HG03460 (cell line): Measurements from ENCODE around the gene PKHD1.
"Not testable (repeated sequence)": the region's sequence is repeated elsewhere in the genome, so short reads cannot be mapped to it uniquely, and the experiment has no call there.

Experiments
- ATAC-seq: cut with Tn5 transposase; IDR thresholded peaks from one replicate; pipeline ENCODE4 v1.9.1; 2021; ENCODE audit not compliant: unreplicated experiment

Gene PKHD1

DNA sequence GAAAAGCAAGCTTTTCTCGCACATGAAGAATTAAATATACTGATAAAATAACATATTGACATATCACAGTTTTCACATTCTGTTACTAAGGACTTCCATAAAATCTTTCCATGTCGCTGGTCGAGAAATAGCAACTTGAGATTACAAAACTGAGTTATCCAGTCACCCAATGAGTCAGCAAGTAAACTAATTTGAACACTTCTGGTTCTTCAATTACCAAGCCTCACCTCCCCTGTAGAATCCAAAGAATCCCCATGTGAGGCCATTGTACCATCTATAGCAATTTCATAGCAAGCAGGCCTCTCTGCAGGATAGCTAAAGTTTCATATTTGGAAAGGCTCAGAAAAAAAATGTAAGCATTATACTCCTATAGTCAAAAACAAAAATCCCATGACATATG, 87.3 kb downstream of the PKHD1 start:
- ATAC-seq, result no peak

DNA sequence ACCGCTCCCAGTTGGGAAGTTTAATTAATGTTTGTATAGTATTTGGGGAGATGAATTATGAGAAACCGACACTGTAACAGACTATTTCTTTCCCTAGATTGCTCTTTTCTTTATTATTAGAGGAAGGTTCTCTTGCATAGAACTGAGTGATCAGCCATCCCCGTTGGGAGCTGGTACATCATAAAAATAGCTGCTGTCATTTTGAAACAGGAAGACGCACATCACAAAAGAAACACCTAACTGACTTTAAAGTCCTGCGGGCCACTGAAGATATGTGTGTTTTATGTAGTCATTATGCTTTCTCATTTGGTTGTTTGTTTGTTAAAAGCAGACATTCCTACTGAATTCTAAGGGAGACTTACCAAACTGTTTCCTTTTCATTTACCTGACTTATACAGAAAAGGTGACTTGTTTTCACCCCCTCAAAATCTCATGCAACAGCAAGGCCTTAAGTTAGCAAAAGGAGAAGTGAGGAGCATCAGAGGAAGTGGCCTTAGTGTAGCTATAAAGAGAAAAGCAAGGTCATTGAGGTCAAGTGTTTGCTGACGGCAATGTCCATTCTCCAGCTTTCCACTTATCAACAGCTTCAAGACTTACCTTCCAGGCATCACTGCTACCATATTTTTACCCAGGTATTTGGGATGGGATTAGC, 91.0 kb downstream of the PKHD1 start:
- ATAC-seq, result peak; percentile 84

DNA sequence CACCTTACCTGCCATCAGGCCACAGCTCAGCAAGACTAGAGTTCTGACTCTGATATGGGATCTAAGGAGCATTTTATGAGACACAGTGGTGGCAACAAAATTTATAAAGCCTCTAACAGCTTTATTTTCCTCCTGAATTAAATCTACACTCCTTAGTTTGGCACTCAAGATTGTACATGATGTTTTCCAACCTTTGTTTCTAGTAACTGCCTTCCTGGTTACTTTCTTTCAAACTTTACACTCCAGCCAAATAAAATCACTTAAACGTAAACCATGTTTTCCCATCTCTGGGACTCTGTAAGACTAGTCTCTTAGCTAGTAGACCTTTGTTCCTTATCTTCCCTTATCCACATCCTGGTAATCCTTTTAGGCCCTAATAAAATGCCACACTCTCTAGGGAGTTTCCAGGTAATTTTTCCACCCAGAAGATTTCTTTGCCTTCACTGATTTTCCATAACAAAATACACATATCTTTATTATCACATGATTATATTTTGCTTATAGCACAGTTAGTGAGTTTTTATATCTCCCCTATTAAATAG, 92.1 kb downstream of the PKHD1 start:
- ATAC-seq, result no peak

DNA sequence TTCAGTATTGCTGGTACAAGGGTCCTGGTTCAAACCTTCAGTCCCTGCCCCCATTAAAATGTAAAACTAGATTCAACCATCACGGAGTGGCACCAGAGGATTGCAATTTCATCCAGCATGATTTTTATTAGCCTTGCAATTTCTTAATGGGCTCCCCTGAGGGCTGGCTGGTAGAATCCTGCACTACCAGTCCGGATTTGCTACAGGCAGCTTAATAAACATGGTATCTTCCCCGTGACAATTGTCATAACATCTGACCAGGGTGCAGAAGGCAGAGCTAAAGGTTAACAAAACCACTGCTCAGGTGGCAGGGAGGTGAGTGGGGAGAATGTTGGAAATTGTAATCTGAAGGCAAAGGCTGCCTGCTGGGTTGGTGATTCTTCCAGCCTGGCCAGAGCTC, 94.5 kb downstream of the PKHD1 start:
- ATAC-seq, result no peak

DNA sequence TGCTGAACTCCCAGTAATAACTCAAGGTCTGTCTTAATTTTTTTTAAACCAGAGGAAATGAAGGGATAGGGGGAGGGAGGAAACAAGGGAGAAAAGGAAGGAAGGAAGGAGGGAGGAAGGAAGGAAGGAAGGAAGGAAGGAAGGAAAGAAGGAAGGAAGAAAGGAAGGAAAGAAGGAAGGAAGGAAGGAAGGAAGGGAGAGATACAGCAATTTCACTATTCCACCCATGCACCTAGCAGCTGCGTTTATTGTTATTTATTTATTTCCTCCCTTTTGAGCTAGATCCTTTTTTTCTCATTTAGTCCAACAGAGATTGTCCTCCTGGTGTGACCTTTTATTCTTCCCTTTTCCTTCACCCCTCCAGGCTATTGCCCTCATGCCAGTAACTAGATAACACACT, 97.6 kb downstream of the PKHD1 start:
- ATAC-seq, result no peak

DNA sequence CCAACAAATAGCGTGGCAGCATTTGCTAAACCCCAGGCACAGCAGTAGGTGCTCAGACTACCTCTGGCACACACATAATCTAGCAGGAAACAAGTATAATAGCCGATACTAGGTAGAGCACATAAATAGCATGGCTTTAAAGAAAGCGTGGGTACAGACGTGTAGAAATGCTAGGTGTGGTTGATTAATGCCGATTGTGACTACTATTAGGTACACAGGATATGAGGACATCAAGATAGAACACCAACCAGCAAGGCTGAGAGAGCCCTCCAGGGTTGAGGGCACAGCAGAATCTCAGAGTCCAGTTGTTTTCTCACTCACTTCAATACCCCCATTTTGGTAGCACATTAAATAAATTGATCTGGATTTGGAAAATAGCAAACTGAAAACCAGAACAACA, 100.5 kb downstream of the PKHD1 start:
- no peak for ATAC-seq

DNA sequence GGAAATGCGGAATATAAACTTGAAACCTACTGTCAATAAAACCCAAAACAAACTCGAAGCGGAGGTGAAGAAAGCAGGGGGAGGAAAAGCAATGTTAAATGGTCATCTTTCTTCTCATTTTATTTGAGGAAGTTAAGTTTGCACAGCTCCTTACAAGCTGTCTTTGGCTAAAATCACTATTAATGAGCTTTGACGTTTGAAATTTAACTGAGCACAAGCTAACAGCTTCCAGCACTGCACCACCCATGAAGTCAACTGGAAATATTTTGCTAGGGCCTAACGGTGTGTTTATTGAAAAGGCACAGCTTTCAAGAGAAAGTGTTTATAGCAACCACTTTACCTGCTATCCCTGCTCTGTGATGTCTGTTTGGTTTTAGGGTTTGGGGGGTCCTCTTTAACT, 103.8 kb downstream of the PKHD1 start:
- no peak for ATAC-seq

DNA sequence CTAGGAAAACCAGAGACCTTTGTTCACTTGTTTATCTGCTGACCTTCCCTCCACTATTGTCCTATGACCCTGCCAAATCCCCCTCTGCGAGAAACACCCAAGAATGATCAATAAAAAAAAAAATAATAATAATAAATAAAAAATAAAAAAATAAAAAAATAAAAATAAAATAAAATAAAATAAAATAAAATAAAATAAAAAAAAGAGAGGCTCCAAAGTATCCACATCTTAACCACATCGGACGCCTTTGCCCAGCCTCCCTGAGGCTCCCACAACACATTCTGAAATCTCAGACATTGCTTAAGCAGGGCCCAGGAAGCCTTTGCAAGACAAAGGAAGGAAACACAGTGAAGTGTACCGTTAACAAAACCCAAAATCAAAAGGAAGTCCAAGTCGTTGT, 104.7 kb downstream of the PKHD1 start:
- ATAC-seq, result not testable (repeated sequence)

DNA sequence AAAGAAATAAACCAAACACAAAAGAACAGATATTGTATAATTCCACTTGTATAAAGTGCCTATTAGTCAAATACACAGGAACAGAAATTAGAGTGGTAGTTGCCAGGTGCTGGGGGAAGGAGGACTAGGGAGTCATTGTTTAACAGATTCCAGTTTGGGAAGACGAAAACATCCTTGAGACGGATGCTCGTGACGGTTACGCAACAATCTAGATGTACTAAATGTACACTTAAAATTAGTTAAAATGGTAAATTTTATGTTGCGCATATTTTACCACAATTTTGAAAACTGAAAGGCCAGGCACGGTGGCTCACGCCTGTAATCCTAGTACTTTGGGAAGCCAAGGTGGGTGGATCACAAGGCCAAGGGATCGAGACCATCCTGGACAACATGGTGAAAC, 111.0 kb downstream of the PKHD1 start:
- no peak for ATAC-seq

DNA sequence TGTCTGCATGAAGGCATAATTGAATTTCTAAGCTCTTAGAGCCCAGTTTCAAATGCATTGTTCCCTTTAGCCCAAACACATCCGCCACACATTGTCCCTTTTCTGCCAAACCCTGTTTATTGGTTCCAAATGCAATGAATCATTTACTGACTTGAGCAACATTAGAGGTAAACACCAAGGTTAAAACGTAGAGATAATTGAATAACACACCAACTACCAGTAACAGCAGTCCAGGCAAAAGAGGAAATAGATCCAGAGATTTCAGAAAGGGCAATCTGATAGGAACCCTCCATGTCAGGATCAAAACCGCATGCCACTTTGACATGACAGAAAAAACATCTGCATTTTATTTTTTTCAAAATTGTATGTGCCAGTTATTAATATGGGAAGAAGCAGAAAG, 114.8 kb downstream of the PKHD1 start:
- no peak for ATAC-seq

DNA sequence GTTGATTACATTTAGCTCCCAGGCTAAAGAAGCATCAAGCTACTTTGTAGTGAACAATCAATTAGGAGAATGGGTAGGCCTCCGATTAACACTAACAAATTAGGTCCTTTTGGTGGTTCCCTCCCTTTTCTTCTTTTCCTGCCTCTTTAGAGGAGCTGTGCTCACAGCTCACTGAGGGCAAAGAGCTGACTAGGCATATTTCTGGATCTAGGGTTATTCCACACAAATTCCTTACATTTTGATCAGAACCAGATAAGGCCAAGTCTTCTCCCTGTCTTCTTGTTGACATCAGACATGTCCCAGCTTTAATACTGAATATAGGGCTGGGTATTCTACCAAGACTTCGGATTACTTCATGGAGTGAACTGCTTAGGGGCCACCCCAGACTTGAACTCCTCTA, 119.1 kb downstream of the PKHD1 start:
- ATAC-seq, result no peak

DNA sequence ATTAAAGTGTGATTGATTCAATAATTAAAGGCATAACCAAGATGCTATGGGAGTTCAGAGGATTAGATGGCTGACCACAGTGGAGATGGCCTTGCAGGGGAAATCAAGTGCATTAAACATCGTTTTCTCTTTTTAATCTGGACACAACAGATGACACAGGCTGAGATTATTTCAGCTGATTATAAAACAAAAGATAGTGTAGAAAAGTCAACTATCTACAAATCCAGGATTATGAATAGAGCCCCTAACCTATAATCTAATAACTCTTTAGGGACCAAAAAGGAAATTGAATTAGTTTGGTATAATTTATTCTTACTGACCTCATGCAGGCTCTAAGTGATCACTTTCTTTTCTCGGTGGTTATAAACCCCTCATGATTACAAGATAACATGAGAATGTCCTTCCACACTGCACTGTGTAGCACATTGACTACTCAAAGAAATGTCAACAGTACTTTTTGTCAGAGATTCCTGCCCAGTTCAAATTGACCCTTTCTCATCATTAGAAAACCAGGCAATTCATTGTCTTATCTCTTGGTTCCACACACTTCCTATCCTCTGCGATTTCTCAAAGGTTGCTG, 122.1 kb downstream of the PKHD1 start:
- no peak for ATAC-seq

DNA sequence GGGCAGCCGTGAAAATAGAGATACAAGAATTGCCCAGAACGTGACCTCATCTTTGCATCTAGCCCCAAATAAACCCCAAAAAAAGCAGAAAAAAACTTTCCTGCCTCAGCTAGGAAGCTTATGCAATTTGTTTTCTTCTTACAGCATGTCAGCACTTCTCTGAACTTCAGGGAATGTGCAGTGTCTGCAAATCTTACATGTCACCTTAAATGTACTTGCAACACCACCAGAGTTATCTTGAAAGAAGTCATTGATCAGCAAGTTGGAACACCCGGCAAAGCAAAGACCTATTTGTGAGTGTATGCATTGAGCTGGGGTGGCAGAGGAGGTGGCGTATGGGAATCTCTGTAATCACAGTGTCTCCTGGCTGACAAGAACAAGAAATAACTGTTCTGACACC, 123.4 kb downstream of the PKHD1 start:
- ATAC-seq, result no peak

DNA sequence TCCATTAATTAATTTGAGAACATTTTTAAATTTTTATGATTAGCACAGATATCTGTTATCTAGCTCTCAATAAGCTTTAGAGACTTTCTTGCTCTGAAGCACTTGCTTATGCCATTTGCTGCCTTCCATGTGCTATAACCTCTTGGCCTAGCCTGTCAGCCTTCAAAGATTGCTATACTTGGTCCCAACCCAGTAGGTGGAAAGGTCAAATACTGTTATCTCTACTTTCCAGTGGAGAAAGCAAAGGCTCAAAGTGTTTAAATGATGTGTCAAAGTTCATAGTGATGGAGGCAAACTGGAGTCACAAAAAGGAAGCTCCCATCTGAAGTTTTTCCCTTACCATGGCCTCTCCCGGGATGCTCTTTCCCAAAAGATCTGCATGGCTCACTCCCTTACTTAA, 125.1 kb downstream of the PKHD1 start:
- ATAC-seq, result no peak

DNA sequence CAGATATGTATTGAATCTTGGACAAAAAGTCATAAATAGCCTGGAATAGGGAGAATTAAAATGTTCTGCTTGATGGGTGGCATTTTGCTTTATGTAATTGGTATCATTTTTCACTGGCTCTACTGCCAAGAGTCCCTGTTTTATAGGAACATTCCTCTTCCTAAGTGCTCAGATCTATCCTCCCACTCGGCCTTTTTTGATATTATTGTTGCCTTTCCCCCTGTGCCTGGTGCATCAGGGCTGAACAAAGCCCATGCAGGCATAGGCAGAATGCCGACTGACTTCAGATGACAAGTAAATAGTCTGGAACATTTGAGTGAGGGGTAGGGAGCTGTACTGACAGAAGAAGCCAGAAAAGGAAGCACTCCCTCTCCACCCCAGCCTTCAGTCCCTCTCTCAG, 127.0 kb downstream of the PKHD1 start:
- ATAC-seq, result no peak

DNA sequence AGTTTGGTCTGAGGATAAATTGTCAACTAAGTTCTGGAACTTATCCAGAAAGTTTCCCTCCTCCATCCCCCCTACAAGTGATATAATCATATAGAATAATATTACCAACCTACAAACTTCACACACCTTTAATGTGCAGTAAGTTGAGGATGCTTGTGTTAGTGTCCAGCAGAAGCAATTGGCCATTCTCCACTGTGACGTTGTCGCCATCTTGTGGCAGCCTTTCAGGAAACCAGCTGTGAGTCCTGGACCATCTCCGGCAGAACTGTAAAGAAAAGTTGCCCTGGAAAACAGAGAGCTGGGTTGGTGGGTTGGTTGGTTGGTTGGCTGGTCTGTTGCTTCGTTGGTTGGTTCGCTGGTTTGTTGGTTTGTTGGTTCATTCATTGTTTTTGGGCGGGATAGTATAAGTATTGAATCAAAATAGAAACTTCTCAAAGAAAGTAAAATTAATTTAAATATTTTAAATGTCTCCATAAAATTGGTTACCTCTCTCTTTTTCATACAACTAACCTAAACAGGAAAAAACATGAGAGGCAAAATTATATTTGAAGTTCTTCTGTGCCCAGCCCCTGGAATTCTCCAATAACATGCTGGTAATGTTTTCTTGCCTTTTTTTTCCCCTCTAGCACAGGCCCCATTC, 127.5 kb downstream of the PKHD1 start:
- ATAC-seq, result peak; percentile 65

DNA sequence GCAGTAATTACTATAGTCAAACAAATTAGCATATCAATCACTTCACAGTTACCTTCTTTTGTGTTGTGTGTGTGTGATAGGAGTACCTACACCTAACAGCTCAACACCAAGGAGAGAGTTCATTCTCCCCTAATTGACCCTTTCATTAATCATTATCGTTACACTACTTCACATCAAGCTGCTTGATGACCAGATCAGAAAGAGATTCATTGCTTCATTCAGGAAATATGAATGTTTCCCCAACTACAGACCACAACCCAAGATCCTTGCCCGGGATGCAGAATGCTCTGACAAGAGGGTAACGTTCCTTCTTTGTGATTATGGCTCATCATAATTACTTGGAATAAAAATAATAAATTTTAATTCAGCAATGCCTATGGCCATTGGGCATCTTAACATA, 132.7 kb downstream of the PKHD1 start:
- no peak for ATAC-seq

DNA sequence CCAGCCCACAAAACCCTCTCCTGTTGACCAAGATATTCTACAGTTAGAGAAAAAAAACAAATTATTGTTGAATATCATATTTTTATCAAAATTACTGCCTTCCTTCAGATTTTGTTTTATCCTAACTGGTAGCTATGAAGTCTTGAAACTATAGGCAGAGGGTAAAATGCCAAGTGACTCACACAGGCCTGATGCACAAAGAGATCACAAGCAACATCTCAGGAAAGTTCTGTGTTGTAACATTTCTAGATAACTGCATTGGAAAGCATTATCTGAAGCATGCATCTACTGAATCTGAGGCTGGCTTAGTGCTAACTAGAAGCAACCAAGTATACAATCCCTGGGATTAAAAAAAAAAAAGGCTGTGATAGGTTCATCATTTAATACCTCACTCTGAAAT, 134.2 kb downstream of the PKHD1 start:
- no peak for ATAC-seq

DNA sequence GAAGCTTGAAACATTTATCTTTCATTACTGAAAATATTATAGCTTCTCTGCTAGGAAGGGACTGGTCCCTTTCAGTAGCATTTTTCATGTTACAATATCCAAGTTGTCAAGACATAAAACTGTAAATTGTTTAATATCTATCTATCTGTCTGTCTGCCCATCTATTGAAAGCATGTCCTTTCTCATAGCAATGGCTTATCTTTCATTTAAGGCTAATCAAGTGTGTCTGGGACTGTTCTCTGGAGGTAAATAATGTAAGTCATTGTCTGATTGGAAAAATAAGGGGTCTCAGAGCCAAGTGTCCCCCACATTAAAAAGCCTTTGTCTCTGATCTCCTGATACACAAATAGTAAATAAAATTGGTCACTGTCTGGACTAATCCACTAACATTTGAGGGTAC, 135.5 kb downstream of the PKHD1 start:
- no peak for ATAC-seq

DNA sequence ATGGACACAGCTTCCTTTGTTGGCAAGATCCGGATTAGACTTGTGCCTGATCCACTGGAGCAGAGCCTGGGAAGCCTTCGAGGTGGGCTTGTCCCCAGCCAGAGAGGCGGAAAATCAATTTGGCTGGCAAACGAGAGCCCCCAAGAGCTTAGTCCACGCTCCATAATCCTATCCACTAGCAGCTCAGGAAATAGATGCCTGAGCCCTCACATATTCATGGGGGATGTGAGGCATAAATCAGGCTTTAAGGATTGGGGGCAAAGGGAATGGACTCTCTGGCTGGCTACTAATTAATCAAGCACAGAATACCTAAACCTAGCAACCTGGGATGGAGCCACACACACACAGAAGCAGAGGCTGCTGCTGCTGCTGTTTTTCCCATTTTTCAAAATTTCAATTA, 137.9 kb downstream of the PKHD1 start:
- no peak for ATAC-seq

DNA sequence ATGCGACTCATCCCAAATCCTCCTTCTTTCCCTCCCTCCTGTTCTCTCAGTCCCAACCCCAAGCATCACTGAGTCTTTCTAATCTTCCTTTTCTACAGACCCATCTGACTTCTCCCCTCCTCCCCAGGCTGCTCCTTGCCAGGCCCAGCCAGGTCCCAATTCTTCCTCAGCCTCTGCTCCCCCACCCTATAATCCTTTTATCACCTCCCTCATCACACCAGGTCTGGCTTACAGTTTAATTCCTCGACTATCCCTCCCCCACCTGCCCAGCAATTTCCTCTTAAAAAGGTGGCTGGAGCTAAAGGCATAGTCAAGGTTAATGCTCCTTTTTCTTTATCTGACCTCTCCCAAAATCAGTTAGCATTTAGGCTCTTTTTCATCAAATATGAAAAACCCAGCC, 147.7 kb downstream of the PKHD1 start:
- ATAC-seq, result not testable (repeated sequence)

DNA sequence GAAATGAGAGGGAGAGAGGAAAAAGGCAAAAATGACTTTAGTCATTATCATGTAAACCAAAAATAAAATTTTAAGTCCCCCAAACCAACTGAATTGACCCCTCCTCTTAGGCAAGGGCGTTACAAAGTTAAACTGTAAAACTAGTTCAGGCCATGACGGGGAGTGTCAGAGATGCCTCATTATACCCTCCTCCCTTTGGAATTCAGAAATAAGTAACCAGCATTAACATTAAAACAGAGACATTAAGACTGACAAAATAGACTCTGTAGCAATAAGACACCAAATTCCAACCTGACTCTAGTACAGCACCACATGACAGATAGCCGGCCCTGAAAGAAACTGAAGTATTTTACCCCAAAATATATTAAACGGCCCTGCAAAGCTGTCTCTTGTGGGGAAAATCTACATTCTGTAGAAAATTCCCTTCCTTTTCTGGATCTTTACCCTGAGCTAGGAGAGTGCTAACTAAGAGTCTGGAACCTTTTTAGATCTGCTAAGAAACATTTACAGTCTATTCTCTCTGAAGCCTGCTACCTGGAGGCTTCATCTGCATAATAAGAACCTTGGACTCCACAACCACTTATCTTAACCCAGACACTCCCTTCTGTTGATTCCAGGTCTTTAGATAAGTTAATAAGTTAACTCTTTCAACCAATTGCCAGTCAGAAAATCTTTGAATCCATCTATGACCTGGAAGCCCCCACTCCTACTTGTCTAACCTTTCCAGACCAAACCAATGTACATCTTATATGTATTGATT, 150.7 kb downstream of the PKHD1 start:
- ATAC-seq, result no peak
